HAP-1 (cell line): Measurements from ENCODE around the gene FOXK1.

ENCODE experiments used
- DNase-seq, 2 experiments: peaks; one replicate each; pipeline ENCODE4 v3.0.0-alpha.2; 2016 to 2020; ENCODE audit warnings: low spot score in 2 of 2
- H3K27me3 ChIP-seq: fragments of 250-450 bp; sonication (Bioruptor Pico); 2 replicates; pipeline ENCODE4 v1.5.1; 2020; ENCODE audit warnings: low read depth, mild to moderate bottlenecking, moderate library complexity
- H3K36me3 ChIP-seq: fragments of 250-450 bp; sonication (Bioruptor Pico); replicated peaks from 2 replicates; pipeline ENCODE4 v1.5.1; 2020; ENCODE audit warnings: mild to moderate bottlenecking
- H3K4me1 ChIP-seq: fragments of 250-450 bp; sonication (Bioruptor Pico); 2 replicates; pipeline ENCODE4 v1.5.1; 2020; ENCODE audit warnings: mild to moderate bottlenecking
- H3K4me3 ChIP-seq: fragments of 250-450 bp; sonication (Bioruptor Pico); 2 replicates; pipeline ENCODE4 v1.5.1; 2020; ENCODE audit warnings: mild to moderate bottlenecking, moderate library complexity
- H3K9me3 ChIP-seq: fragments of 250-450 bp; sonication (Bioruptor Pico); 2 replicates; pipeline ENCODE4 v1.5.1; 2020; ENCODE audit warnings: mild to moderate bottlenecking, moderate library complexity
- in situ Hi-C: fragments of 300-500 bp; cut with MboI; formaldehyde crosslinking; loops from 3 replicates; pipeline ENCODE4 v1.14.3; 2020; ENCODE audit warnings: low sequenced_read_pairs, inconsistent platforms, mixed read lengths

Gene FOXK1

DNA sequence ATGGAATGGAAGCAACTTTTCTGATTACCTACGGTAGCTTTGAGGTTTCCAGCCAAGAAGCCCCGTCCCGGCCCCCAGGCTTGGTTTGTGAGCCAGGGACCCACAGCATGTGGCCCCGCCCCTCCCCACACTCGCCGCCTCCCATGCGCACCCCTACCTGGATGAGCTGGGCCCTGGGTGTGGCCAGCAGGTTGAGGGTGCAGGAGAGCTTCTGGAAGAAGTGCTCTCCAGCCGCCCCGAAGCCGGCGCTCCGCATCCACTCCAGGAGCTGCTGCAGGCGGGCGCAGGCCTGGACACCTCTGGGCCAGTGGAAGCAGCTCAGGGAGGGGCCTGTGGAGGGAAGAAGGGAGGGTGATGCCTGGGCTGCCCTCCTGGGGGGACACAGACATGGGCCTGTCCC, 133.0 kb downstream of the FOXK1 start:
- no peak for DNase-seq
- H3K4me3 ChIP-seq, result no peak overlapping the region
- no peaks in the 10 kb centered on the region for H3K27me3 ChIP-seq
- no peaks in the 10 kb centered on the region for H3K36me3 ChIP-seq
- H3K9me3 ChIP-seq, result no peaks in the 10 kb centered on the region
- in situ Hi-C loops, result no loop called here
- H3K4me1 ChIP-seq, result no peaks in the 10 kb centered on the region

- no peak for DNase-seq
- no peaks in the 10 kb centered on the region for H3K36me3 ChIP-seq
- no peaks in the 10 kb centered on the region for H3K4me1 ChIP-seq
- no peaks in the 10 kb centered on the region for H3K27me3 ChIP-seq
- no peaks in the 10 kb centered on the region for H3K9me3 ChIP-seq
- in situ Hi-C loops, result no loop called here
- H3K4me3 ChIP-seq, result no peak overlapping the region
Measured at GRCh38 chr7:4815609-4816418, 133.7 kb downstream of the FOXK1 start.

DNA sequence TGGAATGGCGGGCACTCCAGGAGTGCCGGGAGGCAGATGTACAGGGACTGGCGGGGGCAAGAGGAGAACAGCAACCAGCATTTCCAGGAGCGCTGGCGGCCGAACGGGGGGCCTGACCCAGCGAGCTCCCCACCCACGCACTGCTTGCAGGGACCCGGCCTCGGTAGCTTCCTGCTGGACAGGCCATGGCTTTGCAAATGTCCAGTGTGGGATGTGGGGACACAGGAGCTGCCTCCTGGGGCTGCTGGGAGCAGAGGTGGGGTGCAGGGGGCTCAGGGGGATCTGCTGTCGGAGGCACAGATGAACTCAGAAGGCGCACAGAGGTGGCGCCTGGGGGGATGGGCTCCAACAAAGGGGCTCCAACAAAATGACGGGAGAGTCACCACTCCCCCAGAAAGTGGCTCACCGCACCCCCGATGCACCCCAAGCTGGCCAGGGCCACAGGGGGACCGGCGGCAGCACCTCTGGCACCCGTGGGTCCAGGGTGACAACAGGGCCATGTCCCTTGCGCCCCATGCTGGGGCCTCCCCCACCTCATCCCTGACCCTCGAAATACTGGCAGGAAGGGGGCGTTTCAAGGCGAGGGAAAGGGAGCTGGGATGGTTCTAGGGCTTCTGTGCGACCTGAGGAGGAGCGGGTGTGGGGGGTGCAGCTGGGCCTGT, 134.5 kb downstream of the FOXK1 start:
- in situ Hi-C loops, result no loop called here
- Histone ChIP-seq H3K36me3 (no peaks in the 10 kb centered on the region), H3K27me3 (no peaks in the 10 kb centered on the region), H3K4me1 (no peaks in the 10 kb centered on the region), H3K9me3 (no peaks in the 10 kb centered on the region), H3K4me3 (no peak overlapping the region)
- no peak for DNase-seq

DNA sequence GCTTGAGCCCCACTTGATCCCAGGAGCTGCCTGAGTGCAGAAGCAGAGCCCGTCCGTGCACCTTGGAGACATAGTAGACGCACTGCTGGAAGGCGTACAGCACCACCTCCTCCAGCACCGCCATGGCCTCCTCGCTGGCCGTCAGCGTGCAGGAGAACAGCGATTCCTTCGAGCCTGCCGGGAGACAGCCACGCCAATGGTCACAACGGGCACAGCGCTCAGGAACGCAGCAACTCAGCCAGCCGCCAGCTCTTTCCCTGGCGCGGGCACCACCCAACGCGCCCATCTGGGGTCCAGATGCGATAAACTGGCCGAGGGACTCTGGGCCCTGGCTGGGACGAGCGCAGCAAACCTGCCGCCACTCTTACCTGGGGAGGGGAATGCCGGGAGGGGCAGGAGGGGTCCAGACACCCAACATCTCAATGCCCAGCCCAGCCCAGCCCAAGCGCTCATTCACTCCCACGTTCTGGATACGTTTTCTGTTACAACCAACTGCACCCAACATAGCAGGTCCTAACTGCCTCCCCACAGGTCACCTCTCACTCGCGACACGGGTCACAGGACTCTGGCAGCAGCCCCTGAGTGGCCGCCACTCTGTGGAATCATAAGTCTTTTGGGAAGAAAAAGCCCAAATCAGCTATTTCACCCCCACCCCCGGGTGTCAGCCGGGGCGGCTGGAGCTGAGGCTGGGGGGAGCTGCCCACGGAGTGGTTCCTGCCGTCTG, 135.2 kb downstream of the FOXK1 start:
- no peaks in the 10 kb centered on the region for H3K4me1 ChIP-seq
- no peak overlapping the region for H3K4me3 ChIP-seq
- DNase-seq, result no peak
- H3K9me3 ChIP-seq, result no peaks in the 10 kb centered on the region
- H3K27me3 ChIP-seq, result no peaks in the 10 kb centered on the region
- in situ Hi-C loops, result no loop called here
- H3K36me3 ChIP-seq, result no peaks in the 10 kb centered on the region

DNA sequence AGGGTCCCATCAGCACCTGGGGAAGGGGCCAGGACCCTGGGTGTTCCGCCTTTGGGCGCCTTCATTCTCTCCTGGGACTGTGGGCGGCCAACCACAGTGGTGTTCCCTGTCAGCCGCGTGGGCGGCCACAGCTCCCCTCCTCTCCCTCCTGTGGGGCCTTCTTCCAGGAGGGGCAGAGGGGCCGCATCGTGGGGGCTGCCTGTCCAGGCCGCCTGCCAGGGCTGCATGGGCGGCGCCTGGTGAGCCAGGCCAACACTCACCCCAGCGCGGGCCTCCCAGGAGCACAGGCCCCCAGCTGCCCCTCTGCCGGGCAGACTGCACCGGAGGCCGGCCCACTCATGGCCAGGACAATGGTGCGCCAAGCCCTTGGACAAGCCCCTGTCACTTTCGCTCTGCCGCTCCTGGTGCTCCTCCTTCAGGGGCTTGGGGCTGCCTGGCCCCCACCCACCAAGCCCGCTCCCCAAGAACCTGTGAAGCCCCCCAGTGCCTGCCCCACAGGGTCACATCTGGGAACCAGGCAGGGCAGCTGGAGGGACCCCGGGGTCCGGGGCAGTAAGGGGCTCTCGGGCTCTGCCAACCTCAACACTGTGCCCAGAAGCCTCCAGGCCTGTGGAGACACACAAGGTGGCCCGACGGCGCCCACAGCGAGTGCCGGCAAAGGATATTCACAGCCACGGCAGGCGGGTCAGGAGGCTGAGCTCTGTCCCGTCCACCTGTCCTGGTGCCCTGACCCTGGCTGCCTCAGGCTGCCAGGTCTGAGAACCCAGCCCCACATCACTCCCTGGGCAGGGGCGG, 136.1 kb downstream of the FOXK1 start:
- no peak for DNase-seq
- no peak overlapping the region for H3K4me3 ChIP-seq
- in situ Hi-C loops, result no loop called here
- no peaks in the 10 kb centered on the region for H3K36me3 ChIP-seq
- no peaks in the 10 kb centered on the region for H3K27me3 ChIP-seq
- no peaks in the 10 kb centered on the region for H3K9me3 ChIP-seq
- no peaks in the 10 kb centered on the region for H3K4me1 ChIP-seq

DNA sequence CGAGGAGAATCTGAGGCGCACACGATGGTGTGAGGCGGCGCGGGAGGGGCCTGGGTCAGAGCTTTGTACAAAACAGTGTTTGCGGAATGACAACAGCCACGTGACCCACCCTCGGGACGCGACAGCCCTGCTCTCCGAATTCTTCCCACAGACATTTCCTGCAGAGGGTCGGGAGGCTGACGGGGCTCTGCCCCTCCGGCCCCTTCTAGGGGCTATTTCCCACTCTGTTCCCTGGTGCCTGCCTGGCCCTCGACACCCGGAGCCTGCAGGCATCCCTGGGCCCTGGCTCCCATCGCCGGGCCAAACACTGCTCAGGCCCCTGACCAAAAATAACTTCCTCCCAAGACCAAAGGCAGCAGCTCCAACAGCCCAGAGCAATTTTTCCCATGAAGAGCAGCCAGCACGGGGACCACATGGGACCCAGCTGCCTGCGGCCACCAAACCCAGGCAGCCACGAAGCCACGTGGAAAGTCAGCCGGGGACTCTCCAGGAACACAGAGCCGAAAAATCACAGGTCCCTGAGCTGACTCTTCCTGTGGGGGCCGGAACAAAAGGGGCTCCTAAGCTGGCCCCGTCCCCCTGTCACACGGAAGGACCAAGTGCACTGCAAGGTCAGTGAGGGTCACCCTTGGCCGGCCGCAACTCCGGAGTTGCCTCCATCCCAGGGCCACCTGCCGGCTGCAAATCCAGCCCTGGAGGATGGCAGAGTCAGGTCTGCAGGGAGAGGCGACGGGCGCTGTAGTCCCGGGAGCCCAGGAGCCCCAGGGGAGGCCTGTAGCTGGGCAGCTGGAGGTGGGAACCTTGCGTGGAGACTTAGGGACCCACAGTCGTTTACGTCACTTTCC, 137.7 kb downstream of the FOXK1 start:
- in situ Hi-C loops, result no loop called here
- Histone ChIP-seq H3K27me3 (no peaks in the 10 kb centered on the region), H3K4me3 (no peak overlapping the region), H3K36me3 (no peaks in the 10 kb centered on the region), H3K9me3 (no peaks in the 10 kb centered on the region), H3K4me1 (no peaks in the 10 kb centered on the region)
- DNase-seq, result no peak

DNA sequence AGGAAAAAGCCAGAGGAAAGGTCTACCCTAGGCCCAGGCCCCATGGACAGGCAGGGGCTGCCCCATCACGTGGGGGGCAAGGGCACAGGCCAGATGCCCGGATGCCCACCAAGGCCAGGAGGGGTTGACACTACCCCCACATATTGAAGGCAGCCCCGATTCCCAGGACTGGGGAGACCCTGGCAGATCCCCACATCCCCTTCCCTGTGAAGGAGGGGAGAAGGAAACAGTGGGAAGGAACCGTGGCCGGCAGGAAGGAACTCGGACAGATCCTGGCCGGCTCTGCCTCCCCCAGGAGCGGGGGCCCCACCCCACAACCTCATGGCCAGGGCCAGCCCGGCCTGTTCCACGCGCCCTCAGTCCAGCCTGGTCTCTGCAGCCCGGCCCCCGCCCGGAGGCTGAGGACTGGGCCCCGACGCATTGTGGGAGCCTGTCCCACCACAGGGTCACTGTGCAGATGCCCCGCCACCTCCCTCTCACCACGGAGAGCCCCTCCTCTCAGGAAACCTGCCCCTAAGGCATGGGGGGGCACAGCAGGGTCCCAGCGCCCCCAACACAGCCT, 138.4 kb downstream of the FOXK1 start:
- H3K36me3 ChIP-seq, result no peaks in the 10 kb centered on the region
- H3K27me3 ChIP-seq, result no peaks in the 10 kb centered on the region
- in situ Hi-C loops, result no loop called here
- H3K9me3 ChIP-seq, result no peaks in the 10 kb centered on the region
- no peak overlapping the region for H3K4me3 ChIP-seq
- H3K4me1 ChIP-seq, result no peaks in the 10 kb centered on the region
- no peak for DNase-seq
